Naive B cell (primary cell): Measurements from ENCODE around the gene EML4. TPM values are rescaled to one million over a fixed set of nuclear protein-coding genes. Genes with fewer than 3 reads are reported as not detected.
"Not testable (repeated sequence)": the region's sequence is repeated elsewhere in the genome, so short reads cannot be mapped to it uniquely, and the experiment has no call there.

ENCODE experiments used
- ATAC-seq, 2 donors: fragments of 150-1000 bp; cut with Tn5 transposase; 2 replicates each; pipeline ENCODE4 v1.10.0; 2021; ENCODE audit warnings: low read depth in 2 of 2, mild to moderate bottlenecking in 2 of 2, moderate library complexity in 2 of 2
- DNase-seq: peaks from one replicate; pipeline ENCODE4 v3.0.0; 2022
- H3K27ac Mint-ChIP-seq, 6 donors: one replicate each; pipeline ENCODE4 v1.8.0; 2020 to 2022; ENCODE audit warnings: mild to moderate bottlenecking in 6 of 6, mixed read lengths in 6 of 6, moderate library complexity in 5 of 6, inconsistent platforms in 2 of 6
- H3K27me3 Mint-ChIP-seq, 3 donors: one replicate each; pipeline ENCODE4 v1.8.0; 2021 to 2022; ENCODE audit warnings: mixed read lengths in 3 of 3, mild to moderate bottlenecking in 1 of 3
- H3K36me3 Mint-ChIP-seq, 2 donors: one replicate each; pipeline ENCODE4 v1.8.0; 2020 to 2022; ENCODE audit warnings: mixed read lengths in 2 of 2, inconsistent platforms in 1 of 2, mild to moderate bottlenecking in 1 of 2
- H3K4me1 Mint-ChIP-seq, 3 donors: one replicate each; pipeline ENCODE4 v1.8.0; 2020 to 2022; ENCODE audit warnings: mixed read lengths in 3 of 3, inconsistent platforms in 1 of 3, mild to moderate bottlenecking in 1 of 3, moderate library complexity in 1 of 3
- H3K4me3 Mint-ChIP-seq, 8 donors: one replicate each; pipeline ENCODE4 v1.8.0; 2020 to 2022; ENCODE audit warnings: mild to moderate bottlenecking in 8 of 8, mixed read lengths in 8 of 8, moderate library complexity in 8 of 8, inconsistent platforms in 2 of 8
- H3K9me3 Mint-ChIP-seq, 7 donors: one replicate each; pipeline ENCODE4 v1.8.0; 2020 to 2022; ENCODE audit warnings: mixed read lengths in 7 of 7, mild to moderate bottlenecking in 5 of 7, inconsistent platforms in 2 of 7, moderate library complexity in 1 of 7
- polyA plus RNA-seq, 6 donors: library from polyadenylated mRNA; unstranded; fragments of 300-500 nt; fragmentation: Illumina TruSeq; gene quantifications; one replicate each; pipeline ENCODE4 v1.2.3, GENCODE V29; 2021; ENCODE audit warnings: low read depth in 6 of 6

The EML4 gene
- polyA plus RNA-seq, 6 donors from 2014 or later: 33.3 to 77.6 (median 62.5) TPM

- Mint-ChIP-seq H3K27me3 (no peaks in the 10 kb centered on the region), H3K9me3 (no peaks in the 10 kb centered on the region), H3K27ac (peak overlapping the region in 1 of 6 donors; percentile 15), H3K36me3 (peaks cover 0 to 10% of the 10 kb centered on the region in 2 donors), H3K4me3 (no peak overlapping the region), H3K4me1 (no peaks in the 10 kb centered on the region)
- ATAC-seq (no peak), DNase-seq (no peak)
These were observed 158.0 kb downstream of the EML4 start for GRCh38 chr2:42327125-42327524.

- ATAC-seq: no peak
- Mint-ChIP-seq H3K27ac (peak overlapping the region in 1 of 6 donors; percentile 7), H3K36me3 (peaks cover 9 to 16% of the 10 kb centered on the region in 2 donors), H3K4me1 (peaks cover 0 to under 1% (median 0%) of the 10 kb centered on the region in 3 donors), H3K4me3 (no peak overlapping the region), H3K9me3 (no peaks in the 10 kb centered on the region), H3K27me3 (no peaks in the 10 kb centered on the region)
- no peak for DNase-seq
These were observed 159.1 kb downstream of the EML4 start for GRCh38 chr2:42328148-42328833.

GRCh38 chr2:42328923-42329322, 159.8 kb downstream of the EML4 start:
- no peak overlapping the region for H3K27ac Mint-ChIP-seq
- peaks cover 0 to 3% (median 0%) of the 10 kb centered on the region in 3 donors for H3K4me1 Mint-ChIP-seq
- no peaks in the 10 kb centered on the region for H3K9me3 Mint-ChIP-seq
- ATAC-seq (no peak), DNase-seq (no peak)
- no peaks in the 10 kb centered on the region for H3K27me3 Mint-ChIP-seq
- H3K36me3 Mint-ChIP-seq: peaks cover 15 to 22% of the 10 kb centered on the region in 2 donors
- H3K4me3 Mint-ChIP-seq: no peak overlapping the region

GRCh38 chr2:42329736-42330135, 160.6 kb downstream of the EML4 start:
- Mint-ChIP-seq H3K9me3 (no peaks in the 10 kb centered on the region), H3K27ac (peak overlapping the region in 2 of 6 donors; percentile 24 to 87), H3K36me3 (peaks cover 15 to 22% of the 10 kb centered on the region in 2 donors), H3K4me1 (peaks cover 0 to 3% (median 0%) of the 10 kb centered on the region in 3 donors), H3K4me3 (no peak overlapping the region), H3K27me3 (no peaks in the 10 kb centered on the region)
- DNase-seq (no peak), ATAC-seq (no peak)

- DNase-seq: no peak
- Mint-ChIP-seq H3K27me3 (no peaks in the 10 kb centered on the region), H3K4me1 (peaks cover 0 to 3% (median 0%) of the 10 kb centered on the region in 3 donors), H3K27ac (peak overlapping the region in 1 of 6 donors; percentile 17), H3K9me3 (no peaks in the 10 kb centered on the region), H3K4me3 (no peak overlapping the region), H3K36me3 (peaks cover 15 to 22% of the 10 kb centered on the region in 2 donors)
- no peak for ATAC-seq
These were observed 162.6 kb downstream of the EML4 start for GRCh38 chr2:42331569-42332284.

GRCh38 chr2:42332575-42332974, 163.4 kb downstream of the EML4 start:
- no peak for DNase-seq
- H3K27me3 Mint-ChIP-seq: no peaks in the 10 kb centered on the region
- no peak overlapping the region for H3K4me3 Mint-ChIP-seq
- peaks cover 0 to 3% (median 0%) of the 10 kb centered on the region in 7 donors for H3K9me3 Mint-ChIP-seq
- no peak for ATAC-seq
- peak overlapping the region in 1 of 6 donors; percentile 46 for H3K27ac Mint-ChIP-seq
- H3K36me3 Mint-ChIP-seq: peaks cover 22% of the 10 kb centered on the region in 2 donors
- H3K4me1 Mint-ChIP-seq: peaks cover 0 to 6% (median 3%) of the 10 kb centered on the region in 3 donors

GRCh38 chr2:42333579-42333978, 164.4 kb downstream of the EML4 start:
- Mint-ChIP-seq H3K27me3 (no peaks in the 10 kb centered on the region), H3K36me3 (peaks cover 29 to 30% of the 10 kb centered on the region in 2 donors), H3K9me3 (peaks cover 0 to 3% (median 0%) of the 10 kb centered on the region in 7 donors), H3K27ac (peak overlapping the region in 3 of 6 donors; percentile 24 to 48 (median 46)), H3K4me1 (peaks cover 0 to 6% (median 3%) of the 10 kb centered on the region in 3 donors), H3K4me3 (no peak overlapping the region)
- no peak for DNase-seq
- no peak for ATAC-seq

- peaks cover 30 to 32% of the 10 kb centered on the region in 2 donors for H3K36me3 Mint-ChIP-seq
These were observed 165.1 kb downstream of the EML4 start for GRCh38 chr2:42334220-42334619.

GRCh38 chr2:42334865-42335264, 165.7 kb downstream of the EML4 start:
- ATAC-seq, DNase-seq, H3K4me1 Mint-ChIP-seq, H3K27ac Mint-ChIP-seq, H3K9me3 Mint-ChIP-seq, H3K4me3 Mint-ChIP-seq, H3K27me3 Mint-ChIP-seq: not testable (repeated sequence)
- peaks cover 25 to 36% of the 10 kb centered on the region in 2 donors for H3K36me3 Mint-ChIP-seq

More at GRCh38 chr2:42334220-42334619, 165.1 kb downstream of the EML4 start:
- DNase-seq (no peak), ATAC-seq (no peak)
- Mint-ChIP-seq H3K4me1 (peaks cover 0 to 6% (median 3%) of the 10 kb centered on the region in 3 donors), H3K27me3 (no peaks in the 10 kb centered on the region), H3K27ac (peak overlapping the region in 1 of 6 donors; percentile 62), H3K9me3 (peaks cover 0 to 3% (median 0%) of the 10 kb centered on the region in 7 donors), H3K4me3 (no peak overlapping the region)

- no peak for ATAC-seq
- Mint-ChIP-seq H3K36me3 (peaks cover 25 to 44% of the 10 kb centered on the region in 2 donors), H3K4me1 (peaks cover 6 to 13% (median 10%) of the 10 kb centered on the region in 3 donors), H3K27ac (peak overlapping the region in 1 of 6 donors; percentile 73), H3K27me3 (no peaks in the 10 kb centered on the region), H3K4me3 (peak overlapping the region in 1 of 8 donors; percentile 22), H3K9me3 (peaks cover 0 to 3% (median 0%) of the 10 kb centered on the region in 7 donors)
- no peak for DNase-seq
These were observed 166.5 kb downstream of the EML4 start for GRCh38 chr2:42335514-42336104.

GRCh38 chr2:42336361-42336965, 167.3 kb downstream of the EML4 start:
- Mint-ChIP-seq H3K9me3 (peaks cover 0 to 3% (median 0%) of the 10 kb centered on the region in 7 donors), H3K4me3 (peak overlapping the region in 1 of 8 donors; percentile 22), H3K27me3 (no peaks in the 10 kb centered on the region), H3K27ac (peak overlapping the region in 2 of 6 donors; percentile 12 to 16), H3K36me3 (peaks cover 25 to 47% of the 10 kb centered on the region in 2 donors), H3K4me1 (peaks cover 6 to 14% (median 10%) of the 10 kb centered on the region in 3 donors)
- DNase-seq (no peak), ATAC-seq (no peak)

- no peak for ATAC-seq
- peaks cover 9 to 18% (median 10%) of the 10 kb centered on the region in 3 donors for H3K4me1 Mint-ChIP-seq
- peaks cover 0 to 3% (median 0%) of the 10 kb centered on the region in 7 donors for H3K9me3 Mint-ChIP-seq
- H3K4me3 Mint-ChIP-seq: no peak overlapping the region
- H3K27me3 Mint-ChIP-seq: no peaks in the 10 kb centered on the region
- no peak for DNase-seq
- H3K36me3 Mint-ChIP-seq: peaks cover 21 to 47% of the 10 kb centered on the region in 2 donors
- peak overlapping the region in 1 of 6 donors; percentile 35 for H3K27ac Mint-ChIP-seq
These were observed 168.2 kb downstream of the EML4 start for GRCh38 chr2:42337356-42337820.
